ENCODE results near the gene IGFBP5. TPM values are rescaled to one million over a fixed set of nuclear protein-coding genes. Genes with fewer than 3 reads are reported as not detected.

Gene IGFBP5
- total and polyA plus RNA-seq, 8 donors: 92.1 to 923 (median 330) TPM

DNA sequence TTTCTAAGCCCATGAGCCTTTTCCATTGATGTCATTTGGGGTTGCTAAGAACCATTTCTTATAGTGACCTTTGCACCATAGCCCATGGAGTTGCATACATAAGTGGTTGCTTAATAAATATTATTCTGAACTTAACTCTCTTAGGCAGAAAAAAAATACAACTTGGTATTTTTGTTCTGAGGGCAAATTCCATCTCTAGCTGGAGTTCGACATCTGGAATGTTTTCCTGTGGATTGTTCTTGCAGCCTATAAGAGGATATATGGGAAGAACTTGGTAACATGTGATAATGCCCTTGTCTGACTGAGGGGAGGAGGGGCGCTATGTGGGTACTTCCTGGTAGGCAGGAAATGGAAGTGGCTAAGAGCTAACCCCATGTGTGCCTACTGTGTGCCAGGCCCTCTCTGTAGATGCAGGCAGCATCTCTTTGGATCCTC is 41.4 kb downstream of the IGFBP5 start:
- peak overlapping the region in 3 of 5 donors; percentile 11 to 80 (median 71) for H3K27ac ChIP-seq
- no peaks in the 10 kb centered on the region for H3K27me3 ChIP-seq
- 34 to 52% (median 38%) methylated on average over 2 of the region's 2 CpGs for WGBS, 5 donors
- intact Hi-C loops (cut with DNase I; ENCODE audit: low total_unique reads): no loop called here
- no peak overlapping the region for H3K4me3 ChIP-seq
- no peak for TF ChIP-seq EP300 (IDR thresholded peaks at IDR 0.05)
- no peak for TF ChIP-seq POLR2AphosphoS5 (IDR thresholded peaks at IDR 0.05)
- TF ChIP-seq, protein P1, sequence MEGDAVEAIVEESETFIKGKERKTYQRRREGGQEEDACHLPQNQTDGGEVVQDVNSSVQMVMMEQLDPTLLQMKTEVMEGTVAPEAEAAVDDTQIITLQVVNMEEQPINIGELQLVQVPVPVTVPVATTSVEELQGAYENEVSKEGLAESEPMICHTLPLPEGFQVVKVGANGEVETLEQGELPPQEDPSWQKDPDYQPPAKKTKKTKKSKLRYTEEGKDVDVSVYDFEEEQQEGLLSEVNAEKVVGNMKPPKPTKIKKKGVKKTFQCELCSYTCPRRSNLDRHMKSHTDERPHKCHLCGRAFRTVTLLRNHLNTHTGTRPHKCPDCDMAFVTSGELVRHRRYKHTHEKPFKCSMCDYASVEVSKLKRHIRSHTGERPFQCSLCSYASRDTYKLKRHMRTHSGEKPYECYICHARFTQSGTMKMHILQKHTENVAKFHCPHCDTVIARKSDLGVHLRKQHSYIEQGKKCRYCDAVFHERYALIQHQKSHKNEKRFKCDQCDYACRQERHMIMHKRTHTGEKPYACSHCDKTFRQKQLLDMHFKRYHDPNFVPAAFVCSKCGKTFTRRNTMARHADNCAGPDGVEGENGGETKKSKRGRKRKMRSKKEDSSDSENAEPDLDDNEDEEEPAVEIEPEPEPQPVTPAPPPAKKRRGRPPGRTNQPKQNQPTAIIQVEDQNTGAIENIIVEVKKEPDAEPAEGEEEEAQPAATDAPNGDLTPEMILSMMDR (IDR thresholded peaks at IDR 0.05): no peak
- no peak for TF ChIP-seq POLR2A (IDR thresholded peaks at IDR 0.05)
- H3K9me3 ChIP-seq: no peaks in the 10 kb centered on the region
- H3K4me1 ChIP-seq: peaks cover 21 to 71% (median 58%) of the 10 kb centered on the region in 4 donors
- peak in 1 of 2 donors; percentile 70 for DNase-seq
- peaks cover 0 to 9% (median 0%) of the 10 kb centered on the region in 4 donors for H3K36me3 ChIP-seq

DNA sequence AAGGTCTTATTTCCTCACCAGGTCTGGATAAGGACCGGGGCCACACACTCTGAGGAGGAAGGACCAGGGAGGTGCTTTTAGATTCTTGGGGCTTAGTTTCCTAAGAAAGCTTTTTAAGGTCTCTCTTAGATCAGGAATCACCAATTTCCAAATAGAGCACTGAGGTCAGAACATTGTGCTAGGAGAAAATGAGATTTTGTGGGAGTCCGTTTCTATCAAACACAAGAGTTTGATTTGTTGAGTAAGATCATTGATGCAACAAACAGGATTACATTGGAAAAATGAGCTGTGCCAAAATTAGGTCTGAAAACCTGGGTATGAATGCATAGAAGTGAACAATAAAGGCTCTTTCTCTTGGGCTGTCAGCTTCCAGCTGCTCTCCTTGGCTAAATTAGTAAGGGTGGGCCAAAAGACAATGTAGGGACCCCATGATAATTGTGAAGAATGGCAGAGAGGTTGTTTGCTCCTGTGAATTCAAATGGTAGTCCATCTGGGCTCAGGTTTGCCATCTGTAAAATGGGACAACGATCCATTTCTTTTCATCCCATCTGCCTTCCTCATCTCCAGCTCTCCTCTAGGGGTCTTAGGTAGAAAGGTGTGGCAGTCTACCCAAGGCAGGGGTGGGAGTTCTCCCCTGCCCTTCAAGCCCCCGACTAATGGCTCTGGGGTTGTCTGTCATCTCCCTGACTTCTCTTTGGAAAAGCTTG is 42.1 kb downstream of the IGFBP5 start:
- TF ChIP-seq, protein P1 (IDR thresholded peaks at IDR 0.05): no peak
- TF ChIP-seq POLR2A (IDR thresholded peaks at IDR 0.05): no peak
- TF ChIP-seq EP300 (IDR thresholded peaks at IDR 0.05): no peak
- no peak for TF ChIP-seq POLR2AphosphoS5 (IDR thresholded peaks at IDR 0.05)
- Histone ChIP-seq H3K27ac (peak overlapping the region in 4 of 5 donors; percentile 71 to 80 (median 74)), H3K36me3 (peaks cover 0 to 9% (median 0%) of the 10 kb centered on the region in 4 donors), H3K4me3 (no peak overlapping the region), H3K4me1 (peaks cover 20 to 72% (median 58%) of the 10 kb centered on the region in 4 donors), H3K27me3 (no peaks in the 10 kb centered on the region), H3K9me3 (no peaks in the 10 kb centered on the region)
- intact Hi-C loops (cut with DNase I; ENCODE audit: low total_unique reads): no loop called here
- 79 to 89% (median 87%) methylated on average over 4 of the region's 4 CpGs for WGBS, 5 donors
- peak in 1 of 2 donors; percentile 3 for DNase-seq

DNA sequence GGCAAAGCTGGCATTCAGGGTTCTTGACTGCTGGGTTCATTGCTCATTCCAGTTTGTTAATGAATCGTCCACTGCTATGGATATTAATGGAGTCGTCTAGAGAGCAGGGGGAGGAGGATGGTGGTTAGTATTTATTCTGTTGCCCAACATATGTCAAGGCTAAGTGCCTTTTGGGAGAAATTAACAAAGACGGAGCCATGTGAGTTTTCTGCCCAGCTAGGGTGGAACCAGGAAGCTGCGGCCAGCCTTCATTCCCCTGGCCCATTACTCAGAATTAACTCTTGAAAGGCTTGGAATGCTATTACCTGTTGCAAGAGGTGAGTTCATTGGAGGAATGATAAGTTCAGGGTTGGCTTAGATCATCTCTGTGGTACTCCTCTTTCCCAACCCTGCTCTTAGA is 42.8 kb downstream of the IGFBP5 start:
- Histone ChIP-seq H3K27ac (peak overlapping the region; percentile 25 to 80 (median 73)), H3K4me1 (peaks cover 24 to 79% (median 63%) of the 10 kb centered on the region in 4 donors), H3K4me3 (no peak overlapping the region), H3K27me3 (no peaks in the 10 kb centered on the region), H3K9me3 (no peaks in the 10 kb centered on the region), H3K36me3 (peaks cover 0 to 9% (median 0%) of the 10 kb centered on the region in 4 donors)
- 32 to 49% (median 44%) methylated on average over 4 of the region's 4 CpGs for WGBS, 5 donors
- intact Hi-C loops (cut with DNase I; ENCODE audit: low total_unique reads): no loop called here
- DNase-seq: peak in 1 of 2 donors; percentile 63
- TF ChIP-seq, protein P1 (IDR thresholded peaks at IDR 0.05): no peak
- TF ChIP-seq POLR2AphosphoS5 (IDR thresholded peaks at IDR 0.05) (peak in 1 of 3 donors; percentile 18), EP300 (IDR thresholded peaks at IDR 0.05) (no peak), POLR2A (IDR thresholded peaks at IDR 0.05) (no peak)

DNA sequence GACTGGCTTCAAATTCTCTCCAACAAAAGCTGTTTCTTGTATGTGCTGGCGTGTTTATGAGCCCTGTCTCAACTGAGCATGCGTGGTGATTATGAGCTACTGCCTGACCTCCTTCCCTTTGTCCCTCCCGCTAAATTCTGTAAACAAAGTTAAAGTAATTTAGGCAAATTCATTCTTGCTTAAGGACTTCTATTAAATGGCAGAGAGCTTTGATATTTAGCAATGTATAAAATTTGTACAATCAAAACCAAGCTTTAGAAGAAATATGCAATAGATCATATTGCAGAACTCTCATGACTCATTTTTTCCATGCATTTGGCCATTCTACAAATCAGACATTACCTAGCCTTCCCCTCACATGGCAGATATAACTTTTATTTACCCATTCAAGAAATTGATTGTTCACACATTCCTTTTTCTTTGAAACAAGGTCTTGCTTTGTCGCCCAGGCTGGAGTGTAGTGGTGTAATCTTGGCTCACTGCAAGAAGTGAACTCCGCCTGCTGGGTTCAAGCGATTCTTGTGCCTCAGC is 43.9 kb downstream of the IGFBP5 start:
- TF ChIP-seq POLR2A (IDR thresholded peaks at IDR 0.05) (no peak), EP300 (IDR thresholded peaks at IDR 0.05) (no peak), POLR2AphosphoS5 (IDR thresholded peaks at IDR 0.05) (peak in 2 of 3 donors; percentile 26 to 69)
- WGBS, 5 donors: 30 to 58% (median 35%) methylated on average over 6 of the region's 6 CpGs
- Histone ChIP-seq H3K27ac (peak overlapping the region; percentile 71 to 80 (median 74)), H3K36me3 (peaks cover 0 to 4% (median 0%) of the 10 kb centered on the region in 4 donors), H3K27me3 (no peaks in the 10 kb centered on the region), H3K9me3 (no peaks in the 10 kb centered on the region), H3K4me1 (peaks cover 28 to 85% (median 69%) of the 10 kb centered on the region in 4 donors), H3K4me3 (no peak overlapping the region)
- DNase-seq: peak in 1 of 2 donors; percentile 79
- intact Hi-C loops (cut with DNase I; ENCODE audit: low total_unique reads): no loop called here

All from stomach (tissue), 9 donors.